ENCODE data around the gene KCNK10. TPM values are rescaled to one million over a fixed set of nuclear protein-coding genes. Genes with fewer than 3 reads are reported as not detected.

KCNK10 gene
- total and polyA plus RNA-seq, 11 donors, result 0.07 to 0.31 (median 0.20) TPM; not detected in 7

GRCh38 chr14:88208858-88209257 lies 114.2 kb downstream of the KCNK10 start:
- no peak for TF ChIP-seq POLR2A (IDR thresholded peaks at IDR 0.05)
- no peak for TF ChIP-seq CTCF (IDR thresholded peaks at IDR 0.05)
- H3K9me3 ChIP-seq, result no peaks in the 10 kb centered on the region
- intact Hi-C loops (cut with DNase I), result no loop called here

GRCh38 chr14:88204221-88204620 lies 118.8 kb downstream of the KCNK10 start:
- intact Hi-C loops (cut with DNase I), result no loop called here
- H3K4me1 ChIP-seq, result no peaks in the 10 kb centered on the region
- no peak overlapping the region for H3K27ac ChIP-seq
- no peak for ATAC-seq
- no peak overlapping the region for H3K4me3 ChIP-seq
- no peak for DNase-seq
- H3K9me3 ChIP-seq, result no peaks in the 10 kb centered on the region
- no peaks in the 10 kb centered on the region for H3K36me3 ChIP-seq
- no peak for TF ChIP-seq POLR2A (IDR thresholded peaks at IDR 0.05)
- TF ChIP-seq CTCF (IDR thresholded peaks at IDR 0.05), result no peak
- 30 to 52% (median 42%) methylated on average over 3 to 4 of the region's 4 CpGs for WGBS, 4 donors
- H3K27me3 ChIP-seq, result peaks cover 0 to 2% (median 0%) of the 10 kb centered on the region in 9 donors

More at GRCh38 chr14:88208858-88209257, 114.2 kb downstream of the KCNK10 start:
- Histone ChIP-seq H3K36me3 (no peaks in the 10 kb centered on the region), H3K27me3 (peaks cover 0 to 9% (median 0%) of the 10 kb centered on the region in 9 donors), H3K4me1 (peaks cover 0 to 3% (median 0%) of the 10 kb centered on the region in 12 donors), H3K4me3 (no peak overlapping the region), H3K27ac (no peak overlapping the region)
- DNase-seq (no peak), ATAC-seq (no peak)
- WGBS, 4 donors, result 31 to 54% (median 45%) methylated on average over 5 of the region's 5 CpGs

- Histone ChIP-seq H3K27me3 (peaks cover 0 to 2% (median 0%) of the 10 kb centered on the region in 9 donors), H3K4me1 (no peaks in the 10 kb centered on the region), H3K36me3 (no peaks in the 10 kb centered on the region), H3K27ac (no peak overlapping the region), H3K4me3 (no peak overlapping the region), H3K9me3 (no peaks in the 10 kb centered on the region)
- peak in 1 of 5 donors; percentile 28 for DNase-seq
- intact Hi-C loops (cut with DNase I), result no loop called here
- peak in 2 of 4 donors; percentile 53 to 56 for ATAC-seq
- WGBS, 4 donors, result 26 to 48% (median 45%) methylated on average over 3 of the region's 3 CpGs
- no peak for TF ChIP-seq POLR2A (IDR thresholded peaks at IDR 0.05)
- no peak for TF ChIP-seq CTCF (IDR thresholded peaks at IDR 0.05)
These were observed 119.8 kb downstream of the KCNK10 start for GRCh38 chr14:88203291-88203690.

DNA sequence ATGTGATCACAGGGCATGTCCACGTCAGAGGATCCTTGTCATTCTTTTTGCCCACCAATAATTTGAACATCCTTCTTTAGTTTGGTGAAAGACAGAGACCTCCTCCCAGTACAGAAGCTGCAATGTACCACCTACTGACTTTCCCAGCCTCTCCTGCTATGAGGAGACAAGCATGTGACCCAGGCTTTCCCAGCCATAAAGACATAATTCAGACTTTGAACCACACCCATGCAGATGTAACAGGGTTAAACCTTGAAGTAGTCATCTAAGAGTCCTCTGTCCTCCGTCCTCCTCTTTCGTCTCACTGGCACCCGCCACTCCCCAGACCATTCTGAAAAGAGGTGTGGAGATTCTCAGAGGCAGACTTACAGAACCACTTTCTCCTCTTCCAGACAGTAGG lies 120.8 kb downstream of the KCNK10 start:
- Histone ChIP-seq H3K27ac (no peak overlapping the region), H3K27me3 (peaks cover 0 to 6% (median 0%) of the 10 kb centered on the region in 9 donors), H3K4me3 (no peak overlapping the region), H3K36me3 (no peaks in the 10 kb centered on the region), H3K4me1 (no peaks in the 10 kb centered on the region), H3K9me3 (no peaks in the 10 kb centered on the region)
- intact Hi-C loops (cut with DNase I), result no loop called here
- TF ChIP-seq CTCF (IDR thresholded peaks at IDR 0.05) (no peak), POLR2A (IDR thresholded peaks at IDR 0.05) (no peak)
- ATAC-seq, result no peak
- no peak for DNase-seq
- 88 to 95% (median 93%) methylated on average over 4 of the region's 4 CpGs for WGBS, 4 donors
